WTC11 (cell line): ENCODE measurements around the gene CARD11. TPM values are rescaled to one million over a fixed set of nuclear protein-coding genes. Genes with fewer than 3 reads are reported as not detected.

Experiments
- ATAC-seq: fragments of 200-7000 bp; cut with Tn5 transposase; 2 replicates; pipeline ENCODE4 v1.10.0; 2021; ENCODE audit warnings: mild to moderate bottlenecking, moderate library complexity
- CTCF ChIA-PET: fragments of 300-600 bp; sonication (Branson Sonifier 250); formaldehyde crosslinking; loops from one replicate; lab custom pipeline; 2021; ENCODE audit warnings: antibody characterized with exemption; lab: Charles Lee
- POLR2A ChIA-PET: fragments of 350-600 bp; sonication (Branson Sonifier 250); formaldehyde crosslinking; loops from one replicate; lab custom pipeline; 2021; ENCODE audit warnings: antibody characterized with exemption; lab: Charles Lee
- DNase-seq: peaks from one replicate; pipeline ENCODE4 v3.0.0; 2021; ENCODE audit warnings: low spot score
- H3K27ac Mint-ChIP-seq: 2 replicates; pipeline ENCODE4 v1.8.0; 2021; ENCODE audit warnings: mixed read lengths
- H3K27me3 Mint-ChIP-seq: 2 replicates; pipeline ENCODE4 v1.8.0; 2021; ENCODE audit warnings: low read depth, mild to moderate bottlenecking, moderate library complexity, mixed read lengths
- H3K36me3 Mint-ChIP-seq: 2 replicates; pipeline ENCODE4 v1.8.0; 2021; ENCODE audit warnings: mixed read lengths
- H3K4me1 Mint-ChIP-seq: 2 replicates; pipeline ENCODE4 v1.8.0; 2022; ENCODE audit warnings: mixed read lengths
- H3K4me3 Mint-ChIP-seq: 2 replicates; pipeline ENCODE4 v1.8.0; 2021; ENCODE audit warnings: mild to moderate bottlenecking, moderate library complexity, mixed read lengths
- H3K9me3 Mint-ChIP-seq: 2 replicates; pipeline ENCODE4 v1.8.0; 2021; ENCODE audit warnings: mixed read lengths
- ARID4B ChIP-seq: sonication (generic); formaldehyde crosslinking; IDR thresholded peaks from 2 replicates; pipeline ENCODE4 v1.8.0; 2023; ENCODE audit warnings: missing genetic modification reagents, mild to moderate bottlenecking, borderline replicate concordance
- E2F1 ChIP-seq: sonication (generic); formaldehyde crosslinking; IDR thresholded peaks from 2 replicates; pipeline ENCODE4 v1.8.0; 2022; ENCODE audit warnings: mild to moderate bottlenecking, missing genetic modification reagents
- E2F4 ChIP-seq: sonication (generic); formaldehyde crosslinking; IDR thresholded peaks from 2 replicates; pipeline ENCODE4 v1.8.1; 2022; ENCODE audit warnings: low read depth, mild to moderate bottlenecking, moderate library complexity, missing genetic modification reagents, borderline replicate concordance
- ELF4 ChIP-seq: sonication (generic); formaldehyde crosslinking; IDR thresholded peaks from 2 replicates; pipeline ENCODE4 v1.8.1; 2022; ENCODE audit warnings: low read depth, mild to moderate bottlenecking, moderate library complexity, missing genetic modification reagents
- ERG ChIP-seq: fragments of 250-450 bp; sonication (Bioruptor Pico); IDR thresholded peaks from 2 replicates; pipeline ENCODE4 v1.8.0; 2021; ENCODE audit warnings: mild to moderate bottlenecking
- ETV6 ChIP-seq: sonication (generic); formaldehyde crosslinking; IDR thresholded peaks from 2 replicates; pipeline ENCODE4 v1.8.1; 2022; ENCODE audit warnings: mild to moderate bottlenecking, missing genetic modification reagents
- FOXJ3 ChIP-seq: sonication (generic); formaldehyde crosslinking; IDR thresholded peaks from 2 replicates; pipeline ENCODE4 v1.9.0; 2021; ENCODE audit warnings: missing genetic modification reagents, mild to moderate bottlenecking, borderline replicate concordance
- KAT7 ChIP-seq: sonication (generic); formaldehyde crosslinking; IDR thresholded peaks from 2 replicates; pipeline ENCODE4 v1.8.1; 2023; ENCODE audit warnings: missing genetic modification reagents, mild to moderate bottlenecking, borderline replicate concordance
- MAX ChIP-seq: sonication (generic); formaldehyde crosslinking; IDR thresholded peaks from 2 replicates; pipeline ENCODE4 v1.8.0; 2022; ENCODE audit warnings: mild to moderate bottlenecking, missing genetic modification reagents
- MYBL2 ChIP-seq: sonication (generic); formaldehyde crosslinking; IDR thresholded peaks from 2 replicates; pipeline ENCODE4 v1.8.1; 2023; ENCODE audit warnings: mild to moderate bottlenecking, moderate library complexity, missing genetic modification reagents
- PRRX2 ChIP-seq: fragments of 250-450 bp; sonication (Bioruptor Pico); IDR thresholded peaks from 2 replicates; pipeline ENCODE4 v1.8.0; 2021; ENCODE audit warnings: mild to moderate bottlenecking
- SMAD4 ChIP-seq: sonication (generic); formaldehyde crosslinking; IDR thresholded peaks from 2 replicates; pipeline ENCODE4 v1.8.0; 2022; ENCODE audit warnings: mild to moderate bottlenecking, missing genetic modification reagents
- SOX15 ChIP-seq: fragments of 250-450 bp; sonication (Bioruptor Pico); IDR thresholded peaks from 2 replicates; pipeline ENCODE4 v1.9.0; 2021; ENCODE audit warnings: mild to moderate bottlenecking
- SP1 ChIP-seq: sonication (generic); formaldehyde crosslinking; conservative IDR thresholded peaks from 2 replicates; pipeline ENCODE4 v1.8.1; 2022; ENCODE audit warnings: missing genetic modification reagents
- TEAD1 ChIP-seq: sonication (generic); formaldehyde crosslinking; IDR thresholded peaks from 2 replicates; pipeline ENCODE4 v1.8.0; 2022; ENCODE audit warnings: mild to moderate bottlenecking, missing genetic modification reagents
- ZNF317 ChIP-seq: sonication (generic); formaldehyde crosslinking; IDR thresholded peaks from 2 replicates; pipeline ENCODE4 v1.8.1; 2023; ENCODE audit warnings: low read depth, mild to moderate bottlenecking, moderate library complexity, missing genetic modification reagents, borderline replicate concordance
- ZNF396 ChIP-seq: fragments of 250-450 bp; sonication (Bioruptor Pico); IDR thresholded peaks from 2 replicates; pipeline ENCODE4 v1.8.0; 2021; ENCODE audit warnings: mild to moderate bottlenecking, moderate library complexity, borderline replicate concordance
- total RNA-seq: library from RNA; stranded (reverse); gene quantifications from 3 replicates; pipeline ENCODE4 v1.2.3, GENCODE V29; 2021
- TF ChIP-seq, protein P1 (sequence below): sonication (generic); formaldehyde crosslinking; IDR thresholded peaks from 2 replicates; pipeline ENCODE4 v1.8.0; 2022; ENCODE audit warnings: mild to moderate bottlenecking, missing genetic modification reagents
- TF ChIP-seq, protein P2 (sequence below): sonication (generic); formaldehyde crosslinking; IDR thresholded peaks from 2 replicates; pipeline ENCODE4 v1.8.1; 2023; ENCODE audit warnings: mild to moderate bottlenecking, moderate library complexity, missing genetic modification reagents
- TF ChIP-seq, protein P3 (sequence below): fragments of 250-450 bp; sonication (Bioruptor Pico); conservative IDR thresholded peaks from 2 replicates; pipeline ENCODE4 v1.9.0; 2021; ENCODE audit warnings: mild to moderate bottlenecking

The CARD11 gene
- total RNA-seq, 1 experiment from 2014 or later: 40.8 TPM

GRCh38 chr7:2893411-2893861 lies 150.2 kb downstream of the CARD11 start (continued):
- TF ChIP-seq MAX (CRISPR knock-in tag): no peak

DNA sequence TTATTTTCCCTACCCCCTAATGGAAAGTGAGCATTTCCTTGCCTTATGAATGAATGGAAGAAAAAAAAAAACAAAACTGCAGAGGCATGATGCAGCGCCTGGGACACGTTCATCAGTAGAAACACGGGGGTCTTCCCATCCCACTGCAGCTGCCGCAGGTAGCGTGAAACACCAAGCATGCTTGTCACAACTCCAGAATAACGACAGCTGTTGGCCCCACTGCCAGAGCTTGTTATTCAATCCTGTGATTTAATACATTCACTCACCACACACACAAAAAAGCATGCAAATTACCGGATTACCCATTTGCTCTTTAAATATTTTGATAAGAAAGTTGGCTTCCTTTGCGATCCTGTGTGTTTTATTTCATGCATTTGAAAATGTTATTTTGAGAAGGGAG lies 151.1 kb downstream of the CARD11 start:
- peaks cover 3% of the 10 kb centered on the region for H3K4me1 Mint-ChIP-seq
- H3K27me3 Mint-ChIP-seq: no peaks in the 10 kb centered on the region
- peaks cover 2% of the 10 kb centered on the region; the same call in 1 of the 2 replicates for H3K36me3 Mint-ChIP-seq
- ChIA-PET CTCF (no interaction called here), POLR2A (no interaction called here)
- ATAC-seq: no peak
- no peak overlapping the region for H3K4me3 Mint-ChIP-seq
- H3K27ac Mint-ChIP-seq: no peak overlapping the region
- no peak for DNase-seq
- TF ChIP-seq SOX15 (CRISPR knock-in tag): no peak
- TF ChIP-seq, protein P1, sequence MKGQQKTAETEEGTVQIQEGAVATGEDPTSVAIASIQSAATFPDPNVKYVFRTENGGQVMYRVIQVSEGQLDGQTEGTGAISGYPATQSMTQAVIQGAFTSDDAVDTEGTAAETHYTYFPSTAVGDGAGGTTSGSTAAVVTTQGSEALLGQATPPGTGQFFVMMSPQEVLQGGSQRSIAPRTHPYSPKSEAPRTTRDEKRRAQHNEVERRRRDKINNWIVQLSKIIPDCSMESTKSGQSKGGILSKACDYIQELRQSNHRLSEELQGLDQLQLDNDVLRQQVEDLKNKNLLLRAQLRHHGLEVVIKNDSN (CRISPR knock-in tag): no peak
- TF ChIP-seq FOXJ3: no peak
- no peak for TF ChIP-seq ARID4B (CRISPR knock-in tag)
- TF ChIP-seq ERG: no peak
- TF ChIP-seq ZNF396 (CRISPR knock-in tag): no peak
- TF ChIP-seq, protein P2, sequence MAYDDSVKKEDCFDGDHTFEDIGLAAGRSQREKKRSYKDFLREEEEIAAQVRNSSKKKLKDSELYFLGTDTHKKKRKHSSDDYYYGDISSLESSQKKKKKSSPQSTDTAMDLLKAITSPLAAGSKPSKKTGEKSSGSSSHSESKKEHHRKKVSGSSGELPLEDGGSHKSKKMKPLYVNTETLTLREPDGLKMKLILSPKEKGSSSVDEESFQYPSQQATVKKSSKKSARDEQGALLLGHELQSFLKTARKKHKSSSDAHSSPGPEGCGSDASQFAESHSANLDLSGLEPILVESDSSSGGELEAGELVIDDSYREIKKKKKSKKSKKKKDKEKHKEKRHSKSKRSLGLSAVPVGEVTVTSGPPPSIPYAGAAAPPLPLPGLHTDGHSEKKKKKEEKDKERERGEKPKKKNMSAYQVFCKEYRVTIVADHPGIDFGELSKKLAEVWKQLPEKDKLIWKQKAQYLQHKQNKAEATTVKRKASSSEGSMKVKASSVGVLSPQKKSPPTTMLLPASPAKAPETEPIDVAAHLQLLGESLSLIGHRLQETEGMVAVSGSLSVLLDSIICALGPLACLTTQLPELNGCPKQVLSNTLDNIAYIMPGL: no peak
- TF ChIP-seq E2F1 (CRISPR knock-in tag): no peak
- no peak for TF ChIP-seq SMAD4 (CRISPR knock-in tag)
- TF ChIP-seq MYBL2 (CRISPR knock-in tag): no peak
- no peak for TF ChIP-seq TEAD1 (CRISPR knock-in tag)
- no peak for TF ChIP-seq SP1 (CRISPR knock-in tag)
- TF ChIP-seq ETV6 (CRISPR knock-in tag): no peak
- TF ChIP-seq KAT7 (CRISPR knock-in tag): no peak
- no peak for TF ChIP-seq E2F4 (CRISPR knock-in tag)
- no peak for TF ChIP-seq ELF4 (CRISPR knock-in tag)
- TF ChIP-seq ZNF317: no peak
- no peak for TF ChIP-seq PRRX2 (CRISPR knock-in tag)
- TF ChIP-seq, protein P3, sequence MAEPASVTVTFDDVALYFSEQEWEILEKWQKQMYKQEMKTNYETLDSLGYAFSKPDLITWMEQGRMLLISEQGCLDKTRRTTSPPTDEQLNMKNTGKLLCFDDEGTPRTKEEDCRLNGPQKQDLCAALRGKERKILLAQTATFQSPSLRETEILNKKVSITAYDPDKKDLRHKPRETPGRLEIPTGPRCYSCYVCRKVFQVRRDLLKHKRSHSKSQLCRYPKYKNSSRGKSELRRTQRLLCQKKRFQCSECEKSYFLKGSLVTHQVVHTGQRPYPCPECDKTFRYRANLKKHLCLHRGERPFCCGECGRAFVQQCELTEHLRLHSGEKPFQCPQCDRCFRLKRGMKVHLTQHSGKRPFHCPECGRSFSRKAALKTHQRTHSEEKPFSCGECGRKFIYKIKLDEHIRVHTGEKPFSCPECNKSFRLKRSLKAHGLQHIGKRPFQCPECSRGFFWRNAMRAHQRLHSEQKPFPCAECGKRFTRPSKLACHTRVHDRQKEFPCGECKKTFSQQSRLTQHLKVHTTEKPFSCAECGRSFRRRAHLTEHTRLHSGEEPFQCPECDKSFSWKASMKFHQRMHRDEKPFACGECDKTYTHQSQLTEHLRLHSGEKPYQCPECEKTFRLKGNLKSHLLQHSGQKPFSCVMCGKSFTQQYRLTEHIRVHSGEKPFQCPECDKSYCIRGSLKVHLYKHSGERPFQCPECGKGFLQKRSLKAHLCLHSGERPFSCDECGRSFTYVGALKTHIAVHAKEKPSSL (CRISPR knock-in tag): no peak
- peaks cover 3% of the 10 kb centered on the region; the same call in 1 of the 2 replicates for H3K9me3 Mint-ChIP-seq
